Neural cell (in vitro differentiated cells): ENCODE data around the gene PLXNC1.

Source experiments
- EP300 ChIP-seq: fragments of 450-650 bp; conservative IDR thresholded peaks from 2 replicates; pipeline ENCODE4 v1.6.1; 2014; ENCODE audit warnings: antibody characterized with exemption, mild to moderate bottlenecking, moderate library complexity; ENCODE audit not compliant: poor library complexity, severe bottlenecking
- EZH2 ChIP-seq: fragments of 200-600, 300-800 bp; shearing (Covaris generic), sonication (generic); IDR thresholded peaks from 2 replicates; pipeline ENCODE4 v1.6.1; 2014; ENCODE audit warnings: antibody characterized with exemption, low read length, borderline replicate concordance, mild to moderate bottlenecking; ENCODE audit not compliant: insufficient read depth, poor library complexity, severe bottlenecking
- MXI1 ChIP-seq: fragments of 450-650 bp; conservative IDR thresholded peaks from 2 replicates; pipeline ENCODE4 v1.6.1; 2014; ENCODE audit warnings: antibody characterized with exemption, mild to moderate bottlenecking; ENCODE audit not compliant: poor library complexity, severe bottlenecking
- POLR2AphosphoS5 ChIP-seq: IDR thresholded peaks from 2 replicates; pipeline ENCODE4 v1.6.1; 2012
- RAD21 ChIP-seq: fragments of 450-650 bp; conservative IDR thresholded peaks from 2 replicates; pipeline ENCODE4 v1.6.1; 2014; ENCODE audit warnings: antibody characterized with exemption, mild to moderate bottlenecking, moderate library complexity
- SMC3 ChIP-seq: fragments of 450-650 bp; conservative IDR thresholded peaks from 2 replicates; pipeline ENCODE4 v1.6.1; 2014; ENCODE audit warnings: antibody characterized with exemption, mild to moderate bottlenecking, moderate library complexity; ENCODE audit not compliant: poor library complexity
- TF ChIP-seq, protein P1 (sequence below): fragments of 450-650 bp; IDR thresholded peaks from 2 replicates; pipeline ENCODE4 v1.5.1; 2014; ENCODE audit warnings: antibody characterized with exemption, mild to moderate bottlenecking, moderate library complexity; ENCODE audit not compliant: poor library complexity, severe bottlenecking

GRCh38 chr12:94171595-94171930, 23.2 kb downstream of the PLXNC1 start:
- TF ChIP-seq, protein P1, sequence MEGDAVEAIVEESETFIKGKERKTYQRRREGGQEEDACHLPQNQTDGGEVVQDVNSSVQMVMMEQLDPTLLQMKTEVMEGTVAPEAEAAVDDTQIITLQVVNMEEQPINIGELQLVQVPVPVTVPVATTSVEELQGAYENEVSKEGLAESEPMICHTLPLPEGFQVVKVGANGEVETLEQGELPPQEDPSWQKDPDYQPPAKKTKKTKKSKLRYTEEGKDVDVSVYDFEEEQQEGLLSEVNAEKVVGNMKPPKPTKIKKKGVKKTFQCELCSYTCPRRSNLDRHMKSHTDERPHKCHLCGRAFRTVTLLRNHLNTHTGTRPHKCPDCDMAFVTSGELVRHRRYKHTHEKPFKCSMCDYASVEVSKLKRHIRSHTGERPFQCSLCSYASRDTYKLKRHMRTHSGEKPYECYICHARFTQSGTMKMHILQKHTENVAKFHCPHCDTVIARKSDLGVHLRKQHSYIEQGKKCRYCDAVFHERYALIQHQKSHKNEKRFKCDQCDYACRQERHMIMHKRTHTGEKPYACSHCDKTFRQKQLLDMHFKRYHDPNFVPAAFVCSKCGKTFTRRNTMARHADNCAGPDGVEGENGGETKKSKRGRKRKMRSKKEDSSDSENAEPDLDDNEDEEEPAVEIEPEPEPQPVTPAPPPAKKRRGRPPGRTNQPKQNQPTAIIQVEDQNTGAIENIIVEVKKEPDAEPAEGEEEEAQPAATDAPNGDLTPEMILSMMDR, result no peak
- TF ChIP-seq EP300 (no peak), RAD21 (no peak), POLR2AphosphoS5 (no peak), EZH2 (no peak), MXI1 (no peak), SMC3 (no peak)
